GM12878 (cell line): ENCODE results near the gene VAV2.

ENCODE experiments used
- BRCA1 ChIP-seq: IDR thresholded peaks from 2 replicates; pipeline ENCODE4 v1.6.1; 2011; ENCODE audit warnings: low read depth, low read length, improper control_type of control experiment
- FOXM1 ChIP-seq: IDR thresholded peaks from 2 replicates; pipeline ENCODE4 v1.6.1; 2012; ENCODE audit warnings: low read depth, mild to moderate bottlenecking, inconsistent platforms, low read length, moderate library complexity
- SIX5 ChIP-seq: IDR thresholded peaks from 2 replicates; pipeline ENCODE4 v1.6.1; 2011; ENCODE audit warnings: mild to moderate bottlenecking, low read depth, low read length, moderate library complexity; ENCODE audit not compliant: severe bottlenecking
- TF ChIP-seq, protein P1 (sequence below): fragments of 450-650 bp; IDR thresholded peaks from 2 replicates; pipeline ENCODE4 v1.6.1; 2017; ENCODE audit warnings: antibody characterized with exemption, mild to moderate bottlenecking, moderate library complexity
- TF ChIP-seq, protein P2 (sequence below), 3 experiments: IDR thresholded peaks in 2 of 3; conservative IDR thresholded peaks in 1 of 3; 2 replicates each; pipeline ENCODE4 v1.5.1; 2011; ENCODE audit warnings: low read depth in 3 of 3, low read length in 3 of 3, mild to moderate bottlenecking in 3 of 3, control low read depth in 2 of 3, moderate library complexity in 2 of 3, inconsistent platforms in 1 of 3, mixed read lengths in 1 of 3; ENCODE audit not compliant: control insufficient read depth in 2 of 3, insufficient read depth in 1 of 3; ENCODE audit errors: extremely low read depth in 1 of 3

- TF ChIP-seq, protein P1, sequence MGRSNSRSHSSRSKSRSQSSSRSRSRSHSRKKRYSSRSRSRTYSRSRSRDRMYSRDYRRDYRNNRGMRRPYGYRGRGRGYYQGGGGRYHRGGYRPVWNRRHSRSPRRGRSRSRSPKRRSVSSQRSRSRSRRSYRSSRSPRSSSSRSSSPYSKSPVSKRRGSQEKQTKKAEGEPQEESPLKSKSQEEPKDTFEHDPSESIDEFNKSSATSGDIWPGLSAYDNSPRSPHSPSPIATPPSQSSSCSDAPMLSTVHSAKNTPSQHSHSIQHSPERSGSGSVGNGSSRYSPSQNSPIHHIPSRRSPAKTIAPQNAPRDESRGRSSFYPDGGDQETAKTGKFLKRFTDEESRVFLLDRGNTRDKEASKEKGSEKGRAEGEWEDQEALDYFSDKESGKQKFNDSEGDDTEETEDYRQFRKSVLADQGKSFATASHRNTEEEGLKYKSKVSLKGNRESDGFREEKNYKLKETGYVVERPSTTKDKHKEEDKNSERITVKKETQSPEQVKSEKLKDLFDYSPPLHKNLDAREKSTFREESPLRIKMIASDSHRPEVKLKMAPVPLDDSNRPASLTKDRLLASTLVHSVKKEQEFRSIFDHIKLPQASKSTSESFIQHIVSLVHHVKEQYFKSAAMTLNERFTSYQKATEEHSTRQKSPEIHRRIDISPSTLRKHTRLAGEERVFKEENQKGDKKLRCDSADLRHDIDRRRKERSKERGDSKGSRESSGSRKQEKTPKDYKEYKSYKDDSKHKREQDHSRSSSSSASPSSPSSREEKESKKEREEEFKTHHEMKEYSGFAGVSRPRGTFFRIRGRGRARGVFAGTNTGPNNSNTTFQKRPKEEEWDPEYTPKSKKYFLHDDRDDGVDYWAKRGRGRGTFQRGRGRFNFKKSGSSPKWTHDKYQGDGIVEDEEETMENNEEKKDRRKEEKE, result no peak
- TF ChIP-seq BRCA1, result no peak
- TF ChIP-seq, protein P2, sequence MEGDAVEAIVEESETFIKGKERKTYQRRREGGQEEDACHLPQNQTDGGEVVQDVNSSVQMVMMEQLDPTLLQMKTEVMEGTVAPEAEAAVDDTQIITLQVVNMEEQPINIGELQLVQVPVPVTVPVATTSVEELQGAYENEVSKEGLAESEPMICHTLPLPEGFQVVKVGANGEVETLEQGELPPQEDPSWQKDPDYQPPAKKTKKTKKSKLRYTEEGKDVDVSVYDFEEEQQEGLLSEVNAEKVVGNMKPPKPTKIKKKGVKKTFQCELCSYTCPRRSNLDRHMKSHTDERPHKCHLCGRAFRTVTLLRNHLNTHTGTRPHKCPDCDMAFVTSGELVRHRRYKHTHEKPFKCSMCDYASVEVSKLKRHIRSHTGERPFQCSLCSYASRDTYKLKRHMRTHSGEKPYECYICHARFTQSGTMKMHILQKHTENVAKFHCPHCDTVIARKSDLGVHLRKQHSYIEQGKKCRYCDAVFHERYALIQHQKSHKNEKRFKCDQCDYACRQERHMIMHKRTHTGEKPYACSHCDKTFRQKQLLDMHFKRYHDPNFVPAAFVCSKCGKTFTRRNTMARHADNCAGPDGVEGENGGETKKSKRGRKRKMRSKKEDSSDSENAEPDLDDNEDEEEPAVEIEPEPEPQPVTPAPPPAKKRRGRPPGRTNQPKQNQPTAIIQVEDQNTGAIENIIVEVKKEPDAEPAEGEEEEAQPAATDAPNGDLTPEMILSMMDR (IDR thresholded peaks at IDR 0.05 in 2 of 3, conservative IDR thresholded peaks at IDR 0.05 in 1 of 3; ENCODE audit: control insufficient read depth in 2 of 3, extremely low read depth in 1 of 3, insufficient read depth in 1 of 3, low read depth in 3 of 3, low read length in 3 of 3), result no peak
- TF ChIP-seq SIX5, result no peak
- no peak for TF ChIP-seq FOXM1
Observed at GRCh38 chr9:133839822-133840329, 152.2 kb downstream of the VAV2 start.
